ENCODE data around the gene EGR2. TPM values are rescaled to one million over a fixed set of nuclear protein-coding genes. Genes with fewer than 3 reads are reported as not detected.

Gene EGR2
- total RNA-seq, 1 donor from 2014 or later, result 126 TPM

- Mint-ChIP-seq H3K9me3 (no peaks in the 10 kb centered on the region), H3K27ac (peak overlapping the region; percentile 100), H3K4me1 (ENCODE audit: low read depth) (peaks cover 50% of the 10 kb centered on the region), H3K27me3 (ENCODE audit: low read depth) (peaks cover 22% of the 10 kb centered on the region), H3K4me3 (ENCODE audit: low read depth) (peak overlapping the region; percentile 97), H3K36me3 (ENCODE audit: low read depth) (peaks cover 58% of the 10 kb centered on the region)
- intact Hi-C loops (cut with micrococcal nuclease), result loop anchor here (1.0 to 10.0 kb wide), 14 partner anchors 37 to 913 kb away; partner anchors contain the start of gene REEP3
- DNase-seq (ENCODE audit: low spot score), result no peak
Measured at GRCh38 chr10:62816076-62816330, 163 bp downstream of the EGR2 start.

- peak overlapping the region; percentile 100 for H3K27ac Mint-ChIP-seq
- peaks cover 17% of the 10 kb centered on the region for H3K27me3 Mint-ChIP-seq (ENCODE audit: low read depth)
- peak; percentile 24 for DNase-seq (ENCODE audit: low spot score)
- H3K4me3 Mint-ChIP-seq (ENCODE audit: low read depth), result peak overlapping the region; percentile 97
- H3K9me3 Mint-ChIP-seq, result no peaks in the 10 kb centered on the region
- intact Hi-C loops (cut with micrococcal nuclease), result loop anchor here (1.0 to 10.0 kb wide), 14 partner anchors 38 to 913 kb away; partner anchors contain the start of gene REEP3
- peaks cover 63% of the 10 kb centered on the region for H3K36me3 Mint-ChIP-seq (ENCODE audit: low read depth)
- H3K4me1 Mint-ChIP-seq (ENCODE audit: low read depth), result peaks cover 55% of the 10 kb centered on the region
Measured at GRCh38 chr10:62815381-62816075, 638 bp downstream of the EGR2 start.

- intact Hi-C loops (cut with micrococcal nuclease), result loop anchor here (5.0 to 10.0 kb wide), 6 partner anchors 288 to 873 kb away; partner anchors contain the start of gene REEP3
- H3K9me3 Mint-ChIP-seq, result no peaks in the 10 kb centered on the region
- DNase-seq (ENCODE audit: low spot score), result peak; percentile 12
- peak overlapping the region; percentile 97 for H3K4me3 Mint-ChIP-seq (ENCODE audit: low read depth)
- peaks cover 69% of the 10 kb centered on the region for H3K36me3 Mint-ChIP-seq (ENCODE audit: low read depth)
- H3K27me3 Mint-ChIP-seq (ENCODE audit: low read depth), result peaks cover 10% of the 10 kb centered on the region
- peaks cover 57% of the 10 kb centered on the region for H3K4me1 Mint-ChIP-seq (ENCODE audit: low read depth)
- peak overlapping the region; percentile 100 for H3K27ac Mint-ChIP-seq
Measured at GRCh38 chr10:62814756-62815380, 1.3 kb downstream of the EGR2 start.

GRCh38 chr10:62813981-62814380 lies 2.2 kb downstream of the EGR2 start:
- DNase-seq (ENCODE audit: low spot score), result no peak
- peak overlapping the region; percentile 97 for H3K4me3 Mint-ChIP-seq (ENCODE audit: low read depth)

GRCh38 chr10:62813453-62813852 lies 2.7 kb downstream of the EGR2 start:
- intact Hi-C loops (cut with micrococcal nuclease), result loop anchor here (5.0 to 10.0 kb wide), 2 partner anchors 379 to 871 kb away; no protein-coding TSS in a partner anchor
- Mint-ChIP-seq H3K27ac (peak overlapping the region; percentile 87), H3K36me3 (ENCODE audit: low read depth) (peaks cover 81% of the 10 kb centered on the region), H3K4me3 (ENCODE audit: low read depth) (peak overlapping the region; percentile 97), H3K9me3 (no peaks in the 10 kb centered on the region), H3K27me3 (ENCODE audit: low read depth) (peaks cover 2% of the 10 kb centered on the region), H3K4me1 (ENCODE audit: low read depth) (peaks cover 59% of the 10 kb centered on the region)
- no peak for DNase-seq (ENCODE audit: low spot score)

More at GRCh38 chr10:62813981-62814380, 2.2 kb downstream of the EGR2 start:
- H3K27ac Mint-ChIP-seq, result peak overlapping the region; percentile 87
- H3K9me3 Mint-ChIP-seq, result no peaks in the 10 kb centered on the region
- peaks cover 76% of the 10 kb centered on the region for H3K36me3 Mint-ChIP-seq (ENCODE audit: low read depth)
- H3K4me1 Mint-ChIP-seq (ENCODE audit: low read depth), result peaks cover 55% of the 10 kb centered on the region
- peaks cover 3% of the 10 kb centered on the region for H3K27me3 Mint-ChIP-seq (ENCODE audit: low read depth)
- intact Hi-C loops (cut with micrococcal nuclease), result loop anchor here (5.0 to 10.0 kb wide), 2 partner anchors 379 to 872 kb away; no protein-coding TSS in a partner anchor

GRCh38 chr10:62812672-62813439 lies 3.3 kb downstream of the EGR2 start:
- peaks cover 60% of the 10 kb centered on the region for H3K4me1 Mint-ChIP-seq (ENCODE audit: low read depth)
- intact Hi-C loops (cut with micrococcal nuclease), result loop anchor here (5.0 to 10.0 kb wide), 2 partner anchors 378 to 871 kb away; no protein-coding TSS in a partner anchor
- peaks cover 87% of the 10 kb centered on the region for H3K36me3 Mint-ChIP-seq (ENCODE audit: low read depth)
- peak overlapping the region; percentile 83 for H3K27ac Mint-ChIP-seq
- no peak for DNase-seq (ENCODE audit: low spot score)
- peak overlapping the region; percentile 97 for H3K4me3 Mint-ChIP-seq (ENCODE audit: low read depth)
- peaks cover 2% of the 10 kb centered on the region for H3K27me3 Mint-ChIP-seq (ENCODE audit: low read depth)
- no peaks in the 10 kb centered on the region for H3K9me3 Mint-ChIP-seq

- Mint-ChIP-seq H3K36me3 (ENCODE audit: low read depth) (peaks cover 96% of the 10 kb centered on the region), H3K27me3 (ENCODE audit: low read depth) (peaks cover 2% of the 10 kb centered on the region), H3K4me1 (ENCODE audit: low read depth) (peaks cover 67% of the 10 kb centered on the region), H3K9me3 (no peaks in the 10 kb centered on the region), H3K4me3 (ENCODE audit: low read depth) (peak overlapping the region; percentile 97), H3K27ac (peak overlapping the region; percentile 83)
- intact Hi-C loops (cut with micrococcal nuclease), result loop anchor here (1.0 to 10.0 kb wide), 10 partner anchors 32 to 869 kb away; no protein-coding TSS in a partner anchor
- peak; percentile 58 for DNase-seq (ENCODE audit: low spot score)
Measured at GRCh38 chr10:62811159-62811875, 4.8 kb downstream of the EGR2 start.

GRCh38 chr10:62810156-62810902 lies 5.8 kb downstream of the EGR2 start:
- peaks cover 2% of the 10 kb centered on the region for H3K27me3 Mint-ChIP-seq (ENCODE audit: low read depth)
- DNase-seq (ENCODE audit: low spot score), result no peak
- peaks cover 66% of the 10 kb centered on the region for H3K4me1 Mint-ChIP-seq (ENCODE audit: low read depth)
- peaks cover 96% of the 10 kb centered on the region for H3K36me3 Mint-ChIP-seq (ENCODE audit: low read depth)
- peak overlapping the region; percentile 9 for H3K4me3 Mint-ChIP-seq (ENCODE audit: low read depth)
- peak overlapping the region; percentile 42 for H3K27ac Mint-ChIP-seq
- no peaks in the 10 kb centered on the region for H3K9me3 Mint-ChIP-seq
- intact Hi-C loops (cut with micrococcal nuclease), result loop anchor here (5.0 to 10.0 kb wide), 2 partner anchors 376 to 868 kb away; no protein-coding TSS in a partner anchor

GRCh38 chr10:62806251-62806650 lies 9.9 kb downstream of the EGR2 start:
- intact Hi-C loops (cut with micrococcal nuclease), result loop anchor here (1.0 kb wide), 1 partner anchor 196 kb away; no protein-coding TSS in a partner anchor
- H3K4me3 Mint-ChIP-seq (ENCODE audit: low read depth), result peak overlapping the region; percentile 86
- peaks cover 64% of the 10 kb centered on the region for H3K36me3 Mint-ChIP-seq (ENCODE audit: low read depth)
- H3K9me3 Mint-ChIP-seq, result no peaks in the 10 kb centered on the region
- H3K27me3 Mint-ChIP-seq (ENCODE audit: low read depth), result peaks cover under 1% of the 10 kb centered on the region
- peak overlapping the region; percentile 39 for H3K27ac Mint-ChIP-seq
- DNase-seq (ENCODE audit: low spot score), result no peak
- H3K4me1 Mint-ChIP-seq (ENCODE audit: low read depth), result peaks cover 49% of the 10 kb centered on the region

GRCh38 chr10:62805231-62806099 lies 10.7 kb downstream of the EGR2 start:
- Mint-ChIP-seq H3K27me3 (ENCODE audit: low read depth) (peaks cover 8% of the 10 kb centered on the region), H3K36me3 (ENCODE audit: low read depth) (peaks cover 56% of the 10 kb centered on the region), H3K9me3 (no peaks in the 10 kb centered on the region), H3K4me1 (ENCODE audit: low read depth) (peaks cover 41% of the 10 kb centered on the region), H3K4me3 (ENCODE audit: low read depth) (peak overlapping the region; percentile 86), H3K27ac (peak overlapping the region; percentile 75)
- DNase-seq (ENCODE audit: low spot score), result no peak
- intact Hi-C loops (cut with micrococcal nuclease), result loop anchor here (1.0 kb wide), 1 partner anchor 195 kb away; no protein-coding TSS in a partner anchor

Data from activated T-helper 2 cell treated with anti-CD3 and anti-CD28 coated beads, Interferon-gamma antibody, Interleukin-2, Interleukin-4, amounts not matched to agents 10 μg/mL and 5 μg/mL and 100 μg/mL, durations not matched to agents 14 hours and 24 hours and 36 hours (primary cell).